DND-41 (cell line): Measurements from ENCODE around the gene B3GNT8.
"Not testable (repeated sequence)": the region's sequence is repeated elsewhere in the genome, so short reads cannot be mapped to it uniquely, and the experiment has no call there.

ENCODE experiments used
- ATAC-seq: fragments of 200-7000 bp; cut with Tn5 transposase; 3 replicates; pipeline ENCODE4 v1.9.1; 2021; ENCODE audit warnings: low read depth; ENCODE audit not compliant: insufficient read depth
- DNase-seq: peaks from one replicate; pipeline ENCODE4 v3.0.0-alpha.2; 2020
- H2AFZ ChIP-seq: 2 replicates; pipeline ENCODE4 v1.6.0; 2012; ENCODE audit warnings: low read depth, low read length
- H3K27ac ChIP-seq: 2 replicates; pipeline ENCODE4 v1.5.1; 2012; ENCODE audit warnings: low read length, inconsistent platforms
- H3K27me3 ChIP-seq: fragments of 200-600 bp; sonication (generic); 2 replicates; pipeline ENCODE4 v1.6.0; 2012; ENCODE audit warnings: low read length, mild to moderate bottlenecking, inconsistent platforms; ENCODE audit not compliant: insufficient read depth, poor library complexity
- H3K36me3 ChIP-seq: 2 replicates; pipeline ENCODE4 v1.5.1; 2012; ENCODE audit warnings: low read length, inconsistent platforms; ENCODE audit not compliant: insufficient read depth
- H3K4me1 ChIP-seq: 2 replicates; pipeline ENCODE4 v1.5.1; 2012; ENCODE audit warnings: mild to moderate bottlenecking, low read length; ENCODE audit not compliant: insufficient read depth
- H3K4me2 ChIP-seq: 2 replicates; pipeline ENCODE4 v1.6.0; 2012; ENCODE audit warnings: mild to moderate bottlenecking, moderate library complexity, low read length, inconsistent platforms; ENCODE audit not compliant: insufficient read depth
- H3K4me3 ChIP-seq, 2 experiments: fragments of 200-600 bp in 1 of 2; shearing (Covaris generic) in 1 of 2; 2 replicates each; pipeline ENCODE4 v1.5.1; 2012 to 2016; ENCODE audit warnings: inconsistent platforms in 2 of 2, low read length in 2 of 2, mild to moderate bottlenecking in 2 of 2, low read depth in 1 of 2, moderate library complexity in 1 of 2
- H3K79me2 ChIP-seq: 2 replicates; pipeline ENCODE4 v1.6.0; 2012; ENCODE audit warnings: low read length, inconsistent platforms; ENCODE audit not compliant: insufficient read depth
- H3K9ac ChIP-seq: 2 replicates; pipeline ENCODE4 v1.6.0; 2012; ENCODE audit warnings: low read depth, mild to moderate bottlenecking, inconsistent platforms, low read length, moderate library complexity
- H3K9me3 ChIP-seq: 2 replicates; pipeline ENCODE4 v1.5.1; 2012; ENCODE audit warnings: low read length, moderate library complexity, mild to moderate bottlenecking, inconsistent platforms; ENCODE audit not compliant: insufficient read depth, severe bottlenecking
- H4K20me1 ChIP-seq: 2 replicates; pipeline ENCODE4 v1.6.0; 2012; ENCODE audit warnings: low read length; ENCODE audit not compliant: insufficient read depth
- CTCF ChIP-seq: IDR thresholded peaks from 2 replicates; pipeline ENCODE4 v1.5.1; 2012; ENCODE audit warnings: borderline replicate concordance, low read length, moderate library complexity, mild to moderate bottlenecking; ENCODE audit not compliant: poor library complexity, severe bottlenecking; ENCODE audit errors: extremely low read depth
- EZH2 ChIP-seq: IDR thresholded peaks from 3 replicates; pipeline ENCODE4 v1.6.1; 2012; ENCODE audit warnings: borderline replicate concordance, low read depth, mild to moderate bottlenecking, moderate library complexity, low read length, inconsistent platforms; ENCODE audit not compliant: severe bottlenecking

B3GNT8 gene

GRCh38 chr19:41411100-41411967 lies 15.8 kb downstream of the B3GNT8 start:
- TF ChIP-seq EZH2, result no peak
- no peak for TF ChIP-seq CTCF
- Histone ChIP-seq H3K27me3 (no peaks in the 10 kb centered on the region), H4K20me1 (no peaks in the 10 kb centered on the region), H3K27ac (no peak overlapping the region), H3K4me2 (no peak overlapping the region), H3K79me2 (no peaks in the 10 kb centered on the region), H3K36me3 (peaks cover 35% of the 10 kb centered on the region), H3K4me1 (no peaks in the 10 kb centered on the region), H3K4me3 (no peak overlapping the region), H3K9ac (no peak overlapping the region), H3K9me3 (no peaks in the 10 kb centered on the region), H2AFZ (no peak overlapping the region)
- no peak for ATAC-seq
- DNase-seq, result no peak

- Histone ChIP-seq H3K9ac (no peak overlapping the region), H3K27me3 (no peaks in the 10 kb centered on the region), H3K27ac (no peak overlapping the region), H3K9me3 (no peaks in the 10 kb centered on the region), H3K4me1 (no peaks in the 10 kb centered on the region), H3K4me3 (no peak overlapping the region), H2AFZ (no peak overlapping the region), H3K79me2 (no peaks in the 10 kb centered on the region), H4K20me1 (0 out of 2 replicates have a peak, but pooled peaks cover 4% of the 10 kb centered on the region), H3K36me3 (peaks cover 36% of the 10 kb centered on the region), H3K4me2 (no peak overlapping the region)
- TF ChIP-seq CTCF, result no peak
- no peak for TF ChIP-seq EZH2
- no peak for ATAC-seq
- no peak for DNase-seq
Observed at GRCh38 chr19:41410336-41411054, 16.7 kb downstream of the B3GNT8 start.

GRCh38 chr19:41409288-41409687 lies 17.9 kb downstream of the B3GNT8 start:
- Histone ChIP-seq H3K4me1 (no peaks in the 10 kb centered on the region), H3K9me3 (no peaks in the 10 kb centered on the region), H3K27ac (no peak overlapping the region), H3K4me3 (no peak overlapping the region), H3K9ac (no peak overlapping the region), H3K4me2 (no peak overlapping the region), H3K79me2 (peaks cover 2% of the 10 kb centered on the region; the same call in 1 of the 2 replicates), H3K27me3 (no peaks in the 10 kb centered on the region), H3K36me3 (peaks cover 26% of the 10 kb centered on the region), H2AFZ (no peak overlapping the region), H4K20me1 (0 out of 2 replicates have a peak, but pooled peaks cover 4% of the 10 kb centered on the region)
- no peak for TF ChIP-seq EZH2
- TF ChIP-seq CTCF, result no peak
- no peak for ATAC-seq
- no peak for DNase-seq

- not testable (repeated sequence) for H3K9me3 ChIP-seq, H3K27ac ChIP-seq, DNase-seq, H3K4me2 ChIP-seq, H3K9ac ChIP-seq, H3K79me2 ChIP-seq, H3K4me3 ChIP-seq, ATAC-seq, H4K20me1 ChIP-seq, H3K4me1 ChIP-seq, H2AFZ ChIP-seq, H3K27me3 ChIP-seq
- H3K36me3 ChIP-seq, result peaks cover 21% of the 10 kb centered on the region
Observed at GRCh38 chr19:41408846-41409245, 18.3 kb downstream of the B3GNT8 start.
